GM11168 (cell line): ENCODE data around the gene USP48.
"Not testable (repeated sequence)": the region's sequence is repeated elsewhere in the genome, so short reads cannot be mapped to it uniquely, and the experiment has no call there.

ENCODE experiments used
- in situ Hi-C: fragments of 300-500 bp; cut with MboI; formaldehyde crosslinking; loops from one replicate; pipeline ENCODE4 v1.12.0; 2022; ENCODE audit warnings: low sequenced_read_pairs; ENCODE audit not compliant: unreplicated experiment

The USP48 gene

GRCh38 chr1:21816602-21817302, 33.8 kb upstream of the USP48 start:
- in situ Hi-C loops, result no loop called here

- in situ Hi-C loops, result no loop called here
Measured at GRCh38 chr1:21815724-21816321, 32.9 kb upstream of the USP48 start.

- in situ Hi-C loops, result no loop called here
Measured at GRCh38 chr1:21814981-21815582, 32.1 kb upstream of the USP48 start.

GRCh38 chr1:21814241-21814918, 31.4 kb upstream of the USP48 start:
- in situ Hi-C loops, result no loop called here

GRCh38 chr1:21813542-21813941, 30.6 kb upstream of the USP48 start:
- in situ Hi-C loops, result no loop called here

- in situ Hi-C loops, result no loop called here
Measured at GRCh38 chr1:21811875-21812305, 28.9 kb upstream of the USP48 start, which contains the start of gene LDLRAD2. Gene LDLRAD2, plus strand, starts transcription at chr1:21812265. Its CDS starts 187 bp downstream, at chr1:21812452.

GRCh38 chr1:21804536-21804935, 21.6 kb upstream of the USP48 start:
- in situ Hi-C loops, result no loop called here

GRCh38 chr1:21801100-21801499, 18.2 kb upstream of the USP48 start:
- in situ Hi-C loops, result no loop called here

- in situ Hi-C loops, result no loop called here
Measured at GRCh38 chr1:21799730-21800129, 16.8 kb upstream of the USP48 start.

GRCh38 chr1:21795075-21795474, 12.1 kb upstream of the USP48 start:
- in situ Hi-C loops, result no loop called here

GRCh38 chr1:21794656-21795055, 11.7 kb upstream of the USP48 start:
- in situ Hi-C loops, result no loop called here

- in situ Hi-C loops, result no loop called here
Measured at GRCh38 chr1:21793104-21793503, 10.2 kb upstream of the USP48 start.

- in situ Hi-C loops, result no loop called here
Measured at GRCh38 chr1:21786640-21787039, 3.7 kb upstream of the USP48 start.

- in situ Hi-C loops, result not testable (repeated sequence)
Measured at GRCh38 chr1:21785764-21786163, 2.8 kb upstream of the USP48 start.

GRCh38 chr1:21783679-21784603, 992 bp upstream of the USP48 start:
- in situ Hi-C loops, result no loop called here

GRCh38 chr1:21782349-21782867, 541 bp downstream of the USP48 start:
- in situ Hi-C loops, result no loop called here

- in situ Hi-C loops, result no loop called here
Measured at GRCh38 chr1:21781815-21782348, 1.1 kb downstream of the USP48 start.

- in situ Hi-C loops, result no loop called here
Measured at GRCh38 chr1:21779613-21780521, 3.1 kb downstream of the USP48 start.

- in situ Hi-C loops, result no loop called here
Measured at GRCh38 chr1:21778405-21778727, 4.6 kb downstream of the USP48 start.
